ENCODE data around the gene BPIFA2. TPM values are rescaled to one million over a fixed set of nuclear protein-coding genes. Genes with fewer than 3 reads are reported as not detected.

The BPIFA2 gene
- total and polyA plus RNA-seq, 8 donors: not detected

- DNase-seq (no peak), FAIRE-seq (no peak), ATAC-seq (no peak)
- Histone ChIP-seq H3K4me1 (no peaks in the 10 kb centered on the region), H3K4me3 (no peak overlapping the region), H3K27me3 (no peaks in the 10 kb centered on the region), H3K36me3 (no peaks in the 10 kb centered on the region), H3K9me3 (no peaks in the 10 kb centered on the region), H3K27ac (no peak overlapping the region)
- intact Hi-C loops (cut with DNase I): no loop called here
- TF ChIP-seq, protein P1, sequence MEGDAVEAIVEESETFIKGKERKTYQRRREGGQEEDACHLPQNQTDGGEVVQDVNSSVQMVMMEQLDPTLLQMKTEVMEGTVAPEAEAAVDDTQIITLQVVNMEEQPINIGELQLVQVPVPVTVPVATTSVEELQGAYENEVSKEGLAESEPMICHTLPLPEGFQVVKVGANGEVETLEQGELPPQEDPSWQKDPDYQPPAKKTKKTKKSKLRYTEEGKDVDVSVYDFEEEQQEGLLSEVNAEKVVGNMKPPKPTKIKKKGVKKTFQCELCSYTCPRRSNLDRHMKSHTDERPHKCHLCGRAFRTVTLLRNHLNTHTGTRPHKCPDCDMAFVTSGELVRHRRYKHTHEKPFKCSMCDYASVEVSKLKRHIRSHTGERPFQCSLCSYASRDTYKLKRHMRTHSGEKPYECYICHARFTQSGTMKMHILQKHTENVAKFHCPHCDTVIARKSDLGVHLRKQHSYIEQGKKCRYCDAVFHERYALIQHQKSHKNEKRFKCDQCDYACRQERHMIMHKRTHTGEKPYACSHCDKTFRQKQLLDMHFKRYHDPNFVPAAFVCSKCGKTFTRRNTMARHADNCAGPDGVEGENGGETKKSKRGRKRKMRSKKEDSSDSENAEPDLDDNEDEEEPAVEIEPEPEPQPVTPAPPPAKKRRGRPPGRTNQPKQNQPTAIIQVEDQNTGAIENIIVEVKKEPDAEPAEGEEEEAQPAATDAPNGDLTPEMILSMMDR (IDR thresholded peaks at IDR 0.05): no peak
- 62 to 74% methylated on average over 5 of the region's 5 CpGs for WGBS, 2 donors
These were observed 20.7 kb upstream of the BPIFA2 start for GRCh38 chr20:33147299-33147698.

GRCh38 chr20:33148040-33148439, 19.9 kb upstream of the BPIFA2 start:
- TF ChIP-seq, protein P1 (IDR thresholded peaks at IDR 0.05): no peak
- no peaks in the 10 kb centered on the region for H3K36me3 ChIP-seq
- DNase-seq (no peak), ATAC-seq (no peak), FAIRE-seq (no peak)
- WGBS, 2 donors: 70 to 82% methylated on average over 4 of the region's 4 CpGs
- H3K9me3 ChIP-seq: no peaks in the 10 kb centered on the region
- H3K4me1 ChIP-seq: no peaks in the 10 kb centered on the region
- no peak overlapping the region for H3K27ac ChIP-seq
- intact Hi-C loops (cut with DNase I): no loop called here
- H3K27me3 ChIP-seq: no peaks in the 10 kb centered on the region
- no peak overlapping the region for H3K4me3 ChIP-seq

DNA sequence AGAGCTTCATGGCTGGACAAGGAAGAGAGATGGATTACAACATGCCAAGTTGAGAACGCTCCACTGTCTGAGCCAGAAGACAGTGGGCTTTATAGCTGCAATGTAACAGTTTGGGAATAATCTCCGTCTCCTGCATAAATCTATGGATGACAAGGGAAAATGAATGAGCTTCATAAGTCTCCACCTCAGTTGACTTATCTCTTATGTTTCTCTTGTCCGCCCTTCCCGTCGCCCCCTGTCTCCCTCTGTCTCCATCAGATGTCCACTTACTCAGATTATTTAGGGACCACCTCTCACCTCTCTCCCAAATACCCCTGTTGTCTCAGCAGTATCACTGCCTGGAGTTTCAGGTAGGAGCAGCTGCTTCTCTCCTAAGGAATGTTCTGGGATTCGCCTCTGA, 13.7 kb upstream of the BPIFA2 start:
- TF ChIP-seq, protein P1 (IDR thresholded peaks at IDR 0.05): no peak
- Histone ChIP-seq H3K4me3 (no peak overlapping the region), H3K36me3 (no peaks in the 10 kb centered on the region), H3K9me3 (no peaks in the 10 kb centered on the region), H3K4me1 (no peaks in the 10 kb centered on the region), H3K27ac (no peak overlapping the region), H3K27me3 (no peaks in the 10 kb centered on the region)
- intact Hi-C loops (cut with DNase I): no loop called here
- DNase-seq (no peak), ATAC-seq (no peak), FAIRE-seq (no peak)
- WGBS, 2 donors: 61 to 78% methylated on average over 6 of the region's 6 CpGs

DNA sequence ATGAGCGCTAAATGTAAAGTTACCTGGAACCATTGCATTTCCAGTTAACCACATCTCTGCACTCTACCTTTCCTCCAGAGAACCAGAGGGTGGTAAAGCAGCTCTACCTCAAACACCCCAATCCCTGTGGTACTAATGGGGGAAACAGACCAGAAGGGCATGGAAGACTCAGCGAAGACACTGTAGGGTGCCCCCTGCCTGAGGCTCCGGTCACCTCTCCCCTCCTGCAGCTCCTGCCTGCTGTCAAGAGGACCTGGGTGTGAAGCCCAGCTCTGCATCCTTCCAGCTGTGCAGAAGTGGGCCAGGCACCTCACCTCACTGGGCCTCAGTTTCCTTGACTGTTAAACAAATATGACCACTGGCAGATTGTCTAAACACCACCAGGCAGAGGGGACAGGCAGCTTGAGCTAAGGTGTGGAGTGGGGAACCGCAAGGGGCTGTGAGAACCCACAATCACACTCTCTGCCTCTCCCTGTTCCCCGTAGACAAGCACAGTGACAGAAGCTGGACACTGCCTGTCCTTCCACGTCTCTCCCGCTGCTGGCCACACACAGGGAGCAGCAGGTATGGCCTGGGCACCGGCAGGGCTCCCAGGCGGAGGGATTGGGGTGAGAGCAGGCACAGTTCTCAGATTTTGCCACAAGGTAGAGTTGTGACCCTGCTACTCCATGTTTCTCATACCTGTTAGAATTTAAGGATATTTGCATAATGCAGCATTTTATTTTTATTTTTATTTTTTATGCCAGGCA, 9.1 kb upstream of the BPIFA2 start:
- WGBS, 2 donors: 69 to 73% methylated on average over 9 of the region's 9 CpGs
- no peaks in the 10 kb centered on the region for H3K9me3 ChIP-seq
- DNase-seq (no peak), ATAC-seq (no peak), FAIRE-seq (no peak)
- H3K4me3 ChIP-seq: no peak overlapping the region
- intact Hi-C loops (cut with DNase I): no loop called here
- no peaks in the 10 kb centered on the region for H3K4me1 ChIP-seq
- H3K27ac ChIP-seq: no peak overlapping the region
- H3K36me3 ChIP-seq: no peaks in the 10 kb centered on the region
- no peaks in the 10 kb centered on the region for H3K27me3 ChIP-seq
- TF ChIP-seq, protein P1 (IDR thresholded peaks at IDR 0.05): no peak

GRCh38 chr20:33159713-33160112, 8.2 kb upstream of the BPIFA2 start:
- ATAC-seq (no peak), DNase-seq (no peak), FAIRE-seq (no peak)
- intact Hi-C loops (cut with DNase I): no loop called here
- no peaks in the 10 kb centered on the region for H3K27me3 ChIP-seq
- H3K4me3 ChIP-seq: no peak overlapping the region
- TF ChIP-seq, protein P1 (IDR thresholded peaks at IDR 0.05): no peak
- no peaks in the 10 kb centered on the region for H3K4me1 ChIP-seq
- no peaks in the 10 kb centered on the region for H3K36me3 ChIP-seq
- no peaks in the 10 kb centered on the region for H3K9me3 ChIP-seq
- no peak overlapping the region for H3K27ac ChIP-seq
- WGBS, 2 donors: 72 to 100% methylated on average over 3 of the region's 3 CpGs
